ENCODE data around the gene RHBDD2. TPM values are rescaled to one million over a fixed set of nuclear protein-coding genes. Genes with fewer than 3 reads are reported as not detected.

RHBDD2 gene
- total and polyA plus RNA-seq, 9 of the 15 experiments (the other 6 are each of a cell fraction or from before 2014, with no cell fraction given): 3.3 to 36.7 (median 17.9) TPM

DNA sequence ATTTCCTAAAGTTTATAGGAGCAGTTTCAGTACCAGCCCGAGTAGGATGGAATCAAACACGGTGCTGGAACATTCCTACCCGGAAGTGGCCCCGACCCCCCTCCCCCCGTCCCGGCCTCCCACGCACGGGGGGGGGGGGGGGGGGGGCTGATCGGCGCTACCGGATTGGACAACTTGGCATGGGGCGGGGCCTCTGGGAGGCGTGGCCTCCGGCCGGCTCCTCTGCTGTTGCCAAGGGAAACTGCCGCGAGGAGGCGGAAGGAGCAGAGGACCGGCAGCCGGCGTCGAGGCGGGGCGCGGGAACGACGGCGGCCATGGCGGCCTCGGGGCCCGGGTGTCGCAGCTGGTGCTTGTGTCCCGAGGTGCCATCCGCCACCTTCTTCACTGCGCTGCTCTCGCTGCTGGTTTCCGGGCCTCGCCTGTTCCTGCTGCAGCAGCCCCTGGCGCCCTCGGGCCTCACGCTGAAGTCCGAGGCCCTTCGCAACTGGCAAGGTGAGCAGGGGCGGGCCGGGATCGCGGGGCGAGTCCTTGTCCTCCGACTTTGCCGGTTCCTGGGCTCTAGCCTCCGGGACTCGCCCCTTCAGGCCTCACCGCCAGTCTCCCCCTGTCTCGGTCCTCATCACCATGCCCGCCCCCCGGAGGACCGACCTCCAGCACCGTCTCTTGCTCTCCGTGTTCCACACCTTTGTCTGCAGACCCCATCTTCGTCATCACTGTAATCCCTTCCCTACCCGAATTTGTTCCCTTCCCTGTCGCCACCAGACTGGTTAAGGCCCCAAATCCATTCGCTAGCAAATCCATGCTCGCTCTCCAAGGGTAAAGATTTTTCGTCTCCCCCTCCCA, at the start of gene RHBDD2 (continued):
- TF ChIP-seq BCLAF1 (IDR thresholded peaks at IDR 0.05; ENCODE audit: borderline replicate concordance in 1 of 2, control insufficient read depth in 1 of 2, low read depth in 2 of 2, low read length in 1 of 2) (no peak), NR1H2 (CRISPR knock-in tag; IDR thresholded peaks at IDR 0.05) (no peak), NCOA6 (IDR thresholded peaks at IDR 0.05) (peak; percentile 85), HNRNPH1 (optimal IDR thresholded peaks at IDR 0.05; ENCODE audit: low read depth, low read length) (no peak), WHSC1 (IDR thresholded peaks at IDR 0.05; ENCODE audit: low read length) (no peak), MTA2 (IDR thresholded peaks at IDR 0.05; ENCODE audit: low read depth) (no peak), HNRNPLL (IDR thresholded peaks at IDR 0.05; ENCODE audit: low read depth, low read length, poor library complexity, severe bottlenecking) (no peak), ZNF609 (CRISPR knock-in tag; IDR thresholded peaks at IDR 0.05; ENCODE audit: borderline replicate concordance) (0 out of 2 replicates have a peak, but pooled peaks have one; percentile 14), ELK1 (CRISPR knock-in tag; IDR thresholded peaks at IDR 0.05) (no peak), TAF15 (IDR thresholded peaks at IDR 0.05; ENCODE audit: low read depth, low read length) (no peak), ZNF445 (CRISPR knock-in tag; IDR thresholded peaks at IDR 0.05; ENCODE audit: low read depth) (no peak)
- TF ChIP-seq, protein P1, sequence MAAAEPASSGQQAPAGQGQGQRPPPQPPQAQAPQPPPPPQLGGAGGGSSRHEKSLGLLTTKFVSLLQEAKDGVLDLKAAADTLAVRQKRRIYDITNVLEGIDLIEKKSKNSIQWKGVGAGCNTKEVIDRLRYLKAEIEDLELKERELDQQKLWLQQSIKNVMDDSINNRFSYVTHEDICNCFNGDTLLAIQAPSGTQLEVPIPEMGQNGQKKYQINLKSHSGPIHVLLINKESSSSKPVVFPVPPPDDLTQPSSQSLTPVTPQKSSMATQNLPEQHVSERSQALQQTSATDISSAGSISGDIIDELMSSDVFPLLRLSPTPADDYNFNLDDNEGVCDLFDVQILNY (CRISPR knock-in tag; IDR thresholded peaks at IDR 0.05): no peak

Measured in K562 (cell line).